NCI-H748 (cell line): Measurements from ENCODE around the gene HJURP.

ENCODE experiments used
- DNase-seq: peaks from one replicate; lab custom pipeline; 2025; ENCODE audit not compliant: unreplicated experiment; lab: John Stamatoyannopoulos, UW

The HJURP gene

DNA sequence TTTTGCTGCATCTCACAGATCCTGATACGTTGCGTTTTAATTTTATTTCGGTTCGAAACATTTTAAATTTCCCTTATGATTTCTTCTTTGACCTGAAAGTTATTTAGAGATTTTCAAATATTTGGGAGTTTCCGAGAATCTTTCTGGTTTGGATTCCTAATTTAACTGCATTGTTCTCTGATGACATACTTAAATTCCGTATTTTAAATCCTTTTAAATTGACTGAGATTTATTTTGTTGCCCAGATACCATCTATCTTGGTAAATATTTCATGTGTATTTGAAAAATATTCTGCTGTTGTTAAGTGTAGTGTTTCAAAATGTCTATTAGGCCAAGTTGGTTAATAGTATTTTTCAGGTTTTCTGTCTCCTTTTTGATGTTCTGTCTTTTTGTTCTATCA is 38.5 kb downstream of the HJURP start:
- DNase-seq = no peak

DNA sequence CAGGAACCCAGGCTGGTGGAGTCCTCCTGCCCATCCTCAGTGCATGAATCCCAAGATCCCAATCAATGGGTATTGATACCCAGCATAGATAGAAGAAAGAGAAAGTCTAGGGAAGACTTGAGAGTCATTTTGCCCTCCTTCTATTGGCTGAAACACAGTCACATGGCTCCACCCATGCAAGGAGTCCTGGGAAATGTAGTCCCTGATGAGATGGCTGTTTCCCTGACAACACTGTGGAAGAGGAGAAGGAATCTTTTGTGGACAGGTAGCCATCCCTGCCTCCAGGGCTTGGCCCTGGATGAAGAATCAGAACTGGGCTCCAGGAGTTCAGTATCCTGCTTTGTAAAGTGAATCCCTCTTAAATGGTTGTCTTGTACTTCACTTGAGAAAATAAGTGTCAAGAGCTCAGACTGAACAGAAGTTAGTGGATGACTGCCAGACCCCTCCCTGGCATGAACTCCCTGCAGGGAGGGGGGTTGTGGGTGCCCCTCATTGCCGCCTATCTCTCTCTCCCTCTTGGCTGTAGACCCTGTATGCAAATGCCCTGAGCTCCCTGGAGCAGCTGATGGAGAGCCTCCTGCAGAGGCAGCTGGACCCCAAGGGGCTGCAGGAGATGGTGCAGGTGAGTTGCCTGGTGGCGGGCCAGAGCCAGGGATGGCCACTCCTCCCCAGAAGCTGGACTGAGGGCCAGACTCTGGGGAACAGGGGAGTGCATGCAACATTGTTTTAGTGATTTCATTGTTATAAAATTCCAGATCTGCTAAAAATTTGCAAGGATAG is 40.1 kb downstream of the HJURP start:
- peak; percentile 15 for DNase-seq

DNA sequence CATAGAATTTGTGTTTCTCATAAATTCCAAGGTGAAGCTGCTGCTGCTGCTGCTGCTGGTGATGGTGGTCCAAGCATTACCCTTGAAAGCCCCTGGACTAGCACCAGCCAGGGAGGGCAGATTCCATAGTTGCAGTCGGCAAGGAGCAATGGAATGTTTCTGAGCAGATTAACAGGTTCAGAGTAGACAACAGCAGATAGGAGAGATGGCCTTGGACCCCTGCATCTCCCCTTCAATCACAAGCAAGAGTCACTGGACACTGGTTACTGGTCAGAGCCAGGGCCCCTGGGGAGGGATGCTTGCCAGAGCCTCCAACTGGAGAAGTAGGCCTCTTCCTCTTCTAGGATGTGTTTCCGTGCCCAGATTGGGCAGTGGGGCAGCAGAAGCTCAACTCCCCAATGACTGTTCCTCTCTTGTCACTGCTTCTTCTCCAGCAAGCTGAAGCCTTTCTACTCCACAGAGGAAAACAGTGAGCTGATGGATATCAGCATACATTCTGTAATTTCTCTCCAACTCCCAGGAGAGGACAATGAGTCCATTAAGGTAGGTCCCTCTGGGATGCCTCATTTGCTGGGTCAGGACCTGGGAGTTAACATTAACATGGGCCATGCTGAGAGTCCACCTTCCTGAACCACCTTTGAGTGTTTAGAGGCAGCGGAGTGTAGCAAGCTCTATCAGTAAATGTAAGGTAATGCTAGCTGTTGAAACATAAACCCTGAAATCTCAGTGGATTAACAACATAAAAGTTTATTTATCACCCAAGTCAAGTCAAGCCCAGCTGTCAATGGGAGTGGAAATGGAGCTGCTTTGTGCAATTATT is 40.9 kb downstream of the HJURP start:
- no peak for DNase-seq

DNA sequence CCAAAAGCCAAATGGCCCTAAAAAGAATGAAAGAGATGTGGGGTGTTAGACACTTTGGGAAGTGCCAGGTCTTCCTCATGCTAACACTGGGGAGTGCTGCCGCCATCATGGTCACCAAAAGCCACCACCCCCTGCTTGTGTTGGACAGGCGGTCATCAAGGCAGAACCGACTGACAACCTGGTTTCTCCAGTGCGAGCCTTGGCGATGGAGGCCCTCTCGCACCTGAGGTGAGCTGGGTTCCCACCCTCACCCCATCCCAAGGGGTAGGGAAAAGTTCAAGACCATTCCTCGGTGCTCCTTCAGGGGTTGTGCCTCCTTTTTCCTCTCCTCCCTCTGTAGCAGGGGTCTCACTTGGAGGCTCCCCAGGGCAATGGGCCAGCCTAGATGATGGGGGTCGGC is 42.6 kb downstream of the HJURP start:
- DNase-seq = no peak

GRCh38 chr2:233811087-233811486 is 43.2 kb downstream of the HJURP start:
- DNase-seq = no peak

DNA sequence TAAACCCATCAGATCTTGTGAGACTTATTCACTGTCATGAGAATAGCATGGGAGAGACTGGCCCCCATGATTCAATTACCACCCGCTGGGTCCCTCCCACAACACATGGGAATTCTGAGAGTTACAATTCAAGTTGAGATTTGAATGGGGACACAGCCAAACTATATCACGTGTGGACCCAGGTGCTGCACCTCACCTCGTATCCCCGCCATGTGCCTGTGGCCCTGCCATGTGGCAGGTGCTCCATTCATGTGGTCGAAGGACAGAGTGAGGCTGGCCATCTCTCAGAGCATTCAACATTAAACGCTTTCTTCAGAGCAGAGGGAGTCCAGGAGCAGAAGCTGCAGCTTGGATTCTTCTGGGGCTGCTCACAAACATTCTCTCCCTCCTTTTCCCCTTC is 44.0 kb downstream of the HJURP start:
- no peak for DNase-seq

DNA sequence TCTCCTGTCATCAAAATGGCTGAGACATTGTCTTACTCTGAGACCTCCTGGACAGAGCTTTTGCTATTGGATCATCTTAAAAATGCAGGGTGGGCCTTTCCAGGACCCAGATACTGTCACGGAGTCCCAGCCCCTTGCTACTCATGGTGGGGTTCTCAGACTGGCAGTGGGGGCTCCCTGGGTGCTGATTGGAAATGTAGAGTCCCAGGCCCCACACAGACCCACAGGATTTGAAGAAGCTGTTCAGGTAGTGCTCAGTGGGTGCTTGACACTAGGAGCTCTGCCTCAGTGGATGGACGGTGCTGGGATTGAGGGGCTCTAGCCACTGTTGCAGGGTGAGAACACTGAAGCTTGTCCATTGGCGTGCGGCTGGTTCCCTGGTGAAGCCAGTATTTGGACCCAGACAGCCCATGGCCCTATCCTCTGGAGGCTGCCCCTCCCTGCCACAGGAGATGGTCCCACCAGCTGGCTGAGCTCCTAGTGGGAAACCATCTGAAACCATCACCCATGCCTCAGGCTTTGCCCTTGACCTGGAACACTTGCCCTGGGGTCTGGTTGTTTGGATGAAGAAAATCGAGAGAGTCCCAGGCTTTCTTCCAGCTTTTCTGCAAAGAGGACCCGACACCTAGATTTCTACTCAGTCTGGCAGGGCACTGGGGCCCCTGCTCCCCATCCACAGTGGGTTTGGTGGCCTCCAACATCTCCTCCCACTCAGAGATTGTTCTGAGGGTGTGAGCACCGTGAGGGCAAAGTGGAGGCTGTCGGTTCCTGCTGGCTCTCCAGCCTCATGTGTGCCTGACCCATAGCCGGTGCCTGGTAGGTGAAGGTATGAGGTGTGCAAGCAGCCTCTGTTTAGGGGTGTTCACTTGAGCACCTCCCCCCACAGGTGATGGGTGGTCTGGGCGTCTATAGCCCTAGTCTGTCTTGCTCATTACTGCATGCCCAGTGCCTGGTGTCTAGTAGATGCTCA is 46.1 kb downstream of the HJURP start:
- DNase-seq = no peak

- no peak for DNase-seq
These were observed 47.0 kb downstream of the HJURP start for GRCh38 chr2:233807215-233807865.

- DNase-seq = no peak
These were observed 50.3 kb downstream of the HJURP start for GRCh38 chr2:233803994-233804393.

- no peak for DNase-seq
These were observed 50.9 kb downstream of the HJURP start for GRCh38 chr2:233803292-233803911.

DNA sequence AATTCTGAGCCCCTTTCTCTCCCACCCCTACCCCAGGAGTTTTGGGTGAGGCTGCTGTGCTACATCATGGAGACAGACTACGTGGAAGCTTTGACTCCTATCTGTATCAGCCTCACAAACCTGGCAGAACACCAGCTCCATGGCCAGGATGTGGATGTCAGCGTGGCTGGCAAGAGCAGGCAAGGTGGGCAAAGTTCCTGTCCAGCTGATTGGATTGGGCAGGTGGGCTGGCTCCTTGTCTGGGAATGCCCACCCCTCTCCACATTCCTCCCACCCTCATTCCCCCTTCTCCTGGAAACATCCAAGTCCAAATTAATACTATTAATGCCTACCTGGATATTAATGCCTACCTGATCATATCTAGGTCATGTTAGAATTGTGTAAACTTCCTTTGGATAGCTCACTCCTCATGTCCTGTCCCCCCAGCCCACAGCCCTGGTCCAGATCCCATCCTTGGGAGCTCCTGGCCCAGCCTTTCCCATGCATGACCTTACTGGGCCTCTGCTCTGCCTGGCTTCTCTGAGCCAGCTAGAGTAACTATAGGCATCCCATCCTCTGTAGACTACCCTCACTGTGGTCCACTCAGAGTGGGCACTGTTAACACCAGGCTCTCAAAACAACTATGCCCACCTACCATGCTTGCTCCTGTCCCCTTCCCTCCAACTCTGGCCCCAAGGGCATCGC is 52.1 kb downstream of the HJURP start:
- no peak for DNase-seq

DNA sequence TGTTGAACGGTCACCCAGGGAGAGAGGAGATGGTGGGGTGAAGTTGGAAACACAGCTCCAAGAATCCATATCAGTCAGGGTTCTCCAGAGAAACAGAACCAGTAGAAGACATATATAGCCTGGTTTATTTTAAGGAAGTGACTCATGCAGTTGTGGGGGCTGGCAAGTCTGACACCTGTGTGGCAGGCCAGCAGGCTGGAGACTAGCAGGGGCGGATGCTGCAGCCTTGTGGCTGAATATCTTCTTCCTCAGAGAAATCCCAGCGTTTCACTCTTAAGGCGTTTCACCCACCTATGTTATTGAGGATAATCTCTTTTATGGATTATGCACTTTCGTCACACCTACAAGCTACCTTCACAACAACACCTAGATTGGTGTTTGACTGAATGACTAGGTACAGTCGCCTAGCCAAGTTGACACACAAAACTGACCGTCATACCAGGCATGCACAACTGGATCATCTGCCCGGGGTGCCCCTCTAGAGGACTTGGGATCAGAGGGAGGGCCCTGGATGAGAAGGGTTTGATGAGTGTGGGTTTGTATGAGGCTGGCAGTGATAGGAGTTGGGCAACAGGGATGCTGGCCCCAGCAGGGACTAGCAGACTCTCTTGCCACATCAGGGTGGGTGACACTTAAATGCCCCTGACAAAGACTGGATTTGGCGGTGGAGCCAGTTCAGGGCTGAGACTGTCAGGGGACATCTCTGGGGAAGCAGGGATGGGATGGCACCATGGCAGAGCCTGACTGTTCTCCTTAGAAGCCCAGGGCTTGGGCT is 52.8 kb downstream of the HJURP start:
- no peak for DNase-seq

DNA sequence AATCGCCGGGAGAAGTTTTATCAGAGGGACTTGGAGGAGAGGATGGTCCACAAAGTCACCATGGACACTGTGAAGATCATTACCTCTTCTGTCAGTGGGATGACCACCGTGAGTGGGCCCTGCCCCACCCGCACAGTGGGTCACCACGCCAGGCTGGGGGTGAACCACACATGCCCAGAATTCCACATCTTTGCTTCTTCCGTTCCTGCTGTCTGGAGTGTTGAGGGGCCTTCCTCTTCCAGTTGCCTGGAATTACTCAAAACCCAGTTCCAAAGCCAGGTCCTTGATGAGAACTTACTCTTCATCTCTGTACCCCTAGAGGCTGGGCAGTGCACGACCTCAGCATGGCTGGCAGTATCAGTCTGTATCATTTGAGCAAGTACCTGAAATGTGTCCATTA is 54.1 kb downstream of the HJURP start:
- no peak for DNase-seq

- DNase-seq = no peak
These were observed 54.6 kb downstream of the HJURP start for GRCh38 chr2:233799716-233800115.

GRCh38 chr2:233799087-233799665 is 55.2 kb downstream of the HJURP start:
- no peak for DNase-seq

- no peak for DNase-seq
These were observed 55.8 kb downstream of the HJURP start for GRCh38 chr2:233798335-233799086.

DNA sequence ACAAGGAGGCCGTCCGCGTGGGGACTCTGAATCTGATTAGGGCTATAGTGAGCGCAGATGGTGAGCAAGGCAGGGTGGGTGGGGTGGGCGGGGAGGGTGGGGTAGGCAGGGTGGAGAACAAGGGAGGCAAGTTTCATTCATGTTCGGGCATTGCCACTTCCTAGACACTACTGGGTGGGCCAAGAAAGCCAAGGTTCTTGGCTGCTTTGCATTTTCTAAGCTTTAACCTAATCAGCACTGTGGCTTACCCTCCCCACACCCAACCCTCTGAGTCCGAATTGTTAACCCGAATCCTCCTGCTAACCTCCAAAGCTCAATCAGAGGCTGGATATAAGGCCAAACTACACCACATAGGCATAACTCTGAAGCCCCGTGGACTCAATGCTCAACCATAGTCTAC is 58.1 kb downstream of the HJURP start:
- no peak for DNase-seq

- DNase-seq = no peak
These were observed 58.6 kb downstream of the HJURP start for GRCh38 chr2:233795735-233796171.
